Peyer's patch (tissue), 4 donors: ENCODE results near the gene NKD1.

Experiments used
- CTCF ChIP-seq, 6 experiments: fragments of 450-650 bp in 4 of 6; fragments of 200-600 bp in 2 of 6; sonication (generic) in 1 of 6; IDR thresholded peaks; one replicate each; pipeline ENCODE4 v1.5.1; 2017 to 2019; ENCODE audit warnings: antibody characterized with exemption in 6 of 6, mild to moderate bottlenecking in 3 of 6, moderate library complexity in 1 of 6
- POLR2A ChIP-seq, 2 donors: fragments of 450-650 bp; IDR thresholded peaks; one replicate each; pipeline ENCODE4 v1.5.1; 2017; ENCODE audit warnings: antibody characterized with exemption in 2 of 2, mild to moderate bottlenecking in 2 of 2, moderate library complexity in 2 of 2

DNA sequence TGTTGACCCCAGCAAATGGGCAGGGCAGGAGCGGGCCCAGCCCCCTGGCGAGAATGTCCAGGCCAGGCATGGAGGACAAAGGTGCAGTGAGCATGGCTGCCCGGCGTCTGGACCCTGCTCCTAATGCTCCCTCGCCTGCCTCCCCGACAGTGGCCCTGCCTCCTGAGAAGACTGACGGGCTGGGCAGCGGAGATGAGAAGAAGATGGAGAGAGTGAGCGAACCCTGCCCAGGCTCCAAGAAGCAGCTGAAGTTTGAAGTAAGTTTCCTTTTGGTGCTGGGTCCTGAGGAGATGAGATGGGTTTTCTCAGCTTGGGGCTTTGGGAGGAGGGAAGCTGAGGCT lies 73.2 kb downstream of the NKD1 start:
- TF ChIP-seq CTCF (IDR thresholded peaks at IDR 0.05) (no peak), POLR2A (IDR thresholded peaks at IDR 0.05) (no peak)
